Thymus (tissue), 11 donors: Measurements from ENCODE around the gene CPNE6. TPM values are rescaled to one million over a fixed set of nuclear protein-coding genes. Genes with fewer than 3 reads are reported as not detected.
"Not testable (repeated sequence)": the region's sequence is repeated elsewhere in the genome, so short reads cannot be mapped to it uniquely, and the experiment has no call there.

ENCODE experiments used
- DNase-seq, 9 donors: peaks; one replicate each; pipeline ENCODE4 v3.0.0-alpha.2; 2013; ENCODE audit warnings: low spot score in 9 of 9, low read depth in 6 of 9, missing footprints in 1 of 9
- H3K27ac ChIP-seq, 2 donors: one replicate each; pipeline ENCODE4 v1.5.1; 2013; ENCODE audit warnings: control low read depth in 1 of 2, low read depth in 1 of 2, low read length in 1 of 2, mild to moderate bottlenecking in 1 of 2, moderate library complexity in 1 of 2
- H3K27me3 ChIP-seq, 2 donors: one replicate each; pipeline ENCODE4 v1.5.1; 2013; ENCODE audit warnings: low read length in 1 of 2; ENCODE audit not compliant: control insufficient read depth in 2 of 2, insufficient read depth in 1 of 2
- H3K36me3 ChIP-seq, 2 donors: one replicate each; pipeline ENCODE4 v1.5.1; 2013; ENCODE audit warnings: low read length in 1 of 2, mild to moderate bottlenecking in 1 of 2, moderate library complexity in 1 of 2; ENCODE audit not compliant: control insufficient read depth in 2 of 2, insufficient read depth in 2 of 2
- H3K4me1 ChIP-seq, 2 donors: one replicate each; pipeline ENCODE4 v1.5.1; 2013; ENCODE audit warnings: low read length in 2 of 2; ENCODE audit not compliant: control insufficient read depth in 2 of 2, insufficient read depth in 2 of 2
- H3K4me3 ChIP-seq, 2 donors: one replicate each; pipeline ENCODE4 v1.5.1; 2013; ENCODE audit warnings: low read length in 2 of 2, control low read depth in 1 of 2, mild to moderate bottlenecking in 1 of 2
- H3K9me3 ChIP-seq, 2 donors: one replicate each; pipeline ENCODE4 v1.5.1; 2013; ENCODE audit warnings: low read length in 1 of 2, mild to moderate bottlenecking in 1 of 2; ENCODE audit not compliant: control insufficient read depth in 2 of 2, insufficient read depth in 1 of 2
- WGBS: extraction: QIAGEN DNeasy Blood & Tissue Kit; methylation state at CpG from one replicate; pipeline ENCODE4 v1.1.7; 2013; 5-methylcytosine and 5-hydroxymethylcytosine counted together
- polyA plus RNA-seq: library from polyadenylated mRNA; stranded (reverse); fragments of 200-250 nt; gene quantifications from one replicate; pipeline ENCODE4 v1.2.3, GENCODE V29; 2013
- total RNA-seq: library from RNA; stranded (reverse); fragments of 120-200 nt; gene quantifications from one replicate; pipeline ENCODE4 v1.2.4, GENCODE V29; 2013
- donor health status: healthy.

Gene CPNE6
- total and polyA plus RNA-seq, 2 donors: 0.05 to 0.34 TPM

GRCh38 chr14:24037658-24038037, 33.7 kb upstream of the CPNE6 start:
- Histone ChIP-seq H3K4me3 (no peak overlapping the region), H3K27me3 (no peaks in the 10 kb centered on the region), H3K27ac (no peak overlapping the region), H3K4me1 (peaks cover 0 to 14% of the 10 kb centered on the region in 2 donors), H3K9me3 (peaks cover 0 to 14% of the 10 kb centered on the region in 2 donors), H3K36me3 (no peaks in the 10 kb centered on the region)
- DNase-seq: no peak
- 96% methylated on average over 14 of the region's 14 CpGs for WGBS

GRCh38 chr14:24038686-24039085, 32.7 kb upstream of the CPNE6 start:
- Histone ChIP-seq H3K9me3 (peaks cover 0 to 6% of the 10 kb centered on the region in 2 donors), H3K27ac (no peak overlapping the region), H3K27me3 (no peaks in the 10 kb centered on the region), H3K4me3 (no peak overlapping the region), H3K4me1 (peaks cover 0 to 14% of the 10 kb centered on the region in 2 donors), H3K36me3 (no peaks in the 10 kb centered on the region)
- WGBS: 97% methylated on average over 2 of the region's 2 CpGs
- DNase-seq: no peak

GRCh38 chr14:24040692-24041091, 30.7 kb upstream of the CPNE6 start:
- Histone ChIP-seq H3K27ac (no peak overlapping the region), H3K4me1 (peaks cover 0 to 6% of the 10 kb centered on the region in 2 donors), H3K4me3 (no peak overlapping the region), H3K9me3 (no peaks in the 10 kb centered on the region), H3K27me3 (no peaks in the 10 kb centered on the region), H3K36me3 (no peaks in the 10 kb centered on the region)
- DNase-seq: no peak
- 83% methylated on average over 2 of the region's 2 CpGs for WGBS

GRCh38 chr14:24042746-24043145, 28.6 kb upstream of the CPNE6 start:
- no peaks in the 10 kb centered on the region for H3K36me3 ChIP-seq
- H3K27me3 ChIP-seq: no peaks in the 10 kb centered on the region
- no peak overlapping the region for H3K27ac ChIP-seq
- H3K9me3 ChIP-seq: no peaks in the 10 kb centered on the region
- peaks cover 0 to 1% of the 10 kb centered on the region in 2 donors for H3K4me1 ChIP-seq
- H3K4me3 ChIP-seq: no peak overlapping the region
- DNase-seq: no peak
- 82% methylated on average over 5 of the region's 5 CpGs for WGBS

GRCh38 chr14:24049002-24049401, 22.4 kb upstream of the CPNE6 start:
- not testable (repeated sequence) for DNase-seq, H3K9me3 ChIP-seq, H3K36me3 ChIP-seq, H3K4me3 ChIP-seq, H3K27ac ChIP-seq
- Histone ChIP-seq H3K27me3 (peaks cover 3 to 28% of the 10 kb centered on the region in 2 donors), H3K4me1 (peaks cover 3 to 15% of the 10 kb centered on the region in 2 donors)
- WGBS: 59% methylated on average over 2 of the region's 2 CpGs

- not testable (repeated sequence) for H3K36me3 ChIP-seq
Observed at GRCh38 chr14:24050753-24051152, 20.6 kb upstream of the CPNE6 start.

GRCh38 chr14:24051176-24051788, 20.1 kb upstream of the CPNE6 start:
- DNase-seq: peak in 1 of 9 donors; percentile 9
- peaks cover 0 to 3% of the 10 kb centered on the region in 2 donors for H3K9me3 ChIP-seq
- 42% methylated on average over 20 of the region's 20 CpGs for WGBS
- H3K4me1 ChIP-seq: peaks cover 3 to 15% of the 10 kb centered on the region in 2 donors
- peaks cover 3 to 33% of the 10 kb centered on the region in 2 donors for H3K27me3 ChIP-seq
- no peaks in the 10 kb centered on the region for H3K36me3 ChIP-seq
- H3K27ac ChIP-seq: no peak overlapping the region
- H3K4me3 ChIP-seq: peak overlapping the region; percentile 42 to 58

More at GRCh38 chr14:24050753-24051152, 20.6 kb upstream of the CPNE6 start:
- H3K27ac ChIP-seq, H3K4me3 ChIP-seq, H3K9me3 ChIP-seq, DNase-seq: not testable (repeated sequence)
- Histone ChIP-seq H3K27me3 (peaks cover 3 to 33% of the 10 kb centered on the region in 2 donors), H3K4me1 (peaks cover 3 to 15% of the 10 kb centered on the region in 2 donors)
- 93% methylated on average over 8 of the region's 8 CpGs for WGBS

- under 1% methylated on average over 92 of the region's 92 CpGs for WGBS
- Histone ChIP-seq H3K4me1 (peaks cover 3 to 15% of the 10 kb centered on the region in 2 donors), H3K9me3 (peaks cover 0 to 3% of the 10 kb centered on the region in 2 donors), H3K36me3 (no peaks in the 10 kb centered on the region), H3K27me3 (peaks cover 3 to 33% of the 10 kb centered on the region in 2 donors), H3K27ac (no peak within 1 kb of the TSS), H3K4me3 (peak within 1 kb of the TSS; percentile 48 to 58)
- DNase-seq: peak in 8 of 9 donors; percentile 20 to 71 (median 46)
Observed at GRCh38 chr14:24051789-24052655, 19.3 kb upstream of the CPNE6 start, which contains the start of gene CARMIL3. CARMIL3 (plus strand) TSS chr14:24052009; CDS start chr14:24052154, 145 bp downstream.
